HG02798 (cell line): Measurements from ENCODE around the gene GON7.
"Not testable (repeated sequence)": the region's sequence is repeated elsewhere in the genome, so short reads cannot be mapped to it uniquely, and the experiment has no call there.

Experiments used
- ATAC-seq: cut with Tn5 transposase; IDR thresholded peaks from one replicate; pipeline ENCODE4 v1.9.1; 2021; ENCODE audit warnings: mild to moderate bottlenecking; ENCODE audit not compliant: unreplicated experiment, poor library complexity

Gene GON7

DNA sequence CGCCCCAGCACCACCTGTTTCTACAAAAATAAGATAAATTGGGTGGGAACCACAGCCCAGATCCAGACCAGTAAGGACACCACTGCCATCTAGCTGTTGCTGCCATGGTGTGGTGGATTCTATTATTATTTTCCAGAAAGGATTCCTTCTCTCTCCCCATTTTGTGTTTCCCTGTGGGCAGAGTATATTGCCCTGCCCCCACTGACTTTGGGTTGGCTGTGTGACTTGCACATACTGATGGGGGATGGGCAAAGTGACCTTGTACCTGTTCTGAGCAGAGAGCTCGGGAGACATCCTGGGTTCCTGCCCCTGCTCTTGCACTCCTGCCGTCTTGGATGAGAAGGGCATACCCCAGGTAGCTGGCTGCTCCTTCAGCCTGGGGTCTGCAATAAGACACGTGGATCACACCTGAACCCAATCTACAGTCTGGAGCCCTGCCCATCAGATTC, 46.5 kb downstream of the GON7 start:
- ATAC-seq, result no peak

DNA sequence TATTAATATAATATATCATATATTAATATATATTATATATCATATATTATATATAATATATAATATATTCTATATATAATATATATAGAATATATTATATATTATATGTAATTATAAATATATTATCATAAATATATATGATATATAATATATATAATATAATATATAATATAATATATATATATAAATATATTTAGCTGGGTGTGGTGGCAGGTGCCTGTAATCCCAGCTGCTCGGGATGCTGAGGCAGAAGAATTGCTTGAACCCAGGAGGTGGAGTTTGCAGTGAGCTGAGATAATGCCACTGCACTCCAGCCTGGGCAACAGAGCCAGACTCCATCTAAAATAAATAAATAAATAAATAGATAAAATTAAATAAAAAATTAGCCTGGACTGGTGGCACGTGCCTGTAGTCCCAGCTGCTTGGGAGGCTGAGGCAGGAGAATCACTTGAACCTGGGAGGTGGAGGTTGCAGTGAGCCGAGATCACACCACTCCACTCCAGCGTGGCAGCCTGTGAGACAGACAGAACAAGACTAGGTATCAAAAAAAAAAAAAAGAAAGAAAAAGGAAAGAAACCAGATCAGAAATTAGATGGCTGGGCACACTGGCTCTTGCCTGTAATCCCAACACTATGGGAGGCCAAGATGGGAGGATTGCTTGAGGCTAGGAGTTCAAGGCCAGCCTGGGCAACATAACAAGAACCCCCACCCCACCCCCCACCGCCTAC, 47.1 kb downstream of the GON7 start:
- ATAC-seq, result not testable (repeated sequence)

DNA sequence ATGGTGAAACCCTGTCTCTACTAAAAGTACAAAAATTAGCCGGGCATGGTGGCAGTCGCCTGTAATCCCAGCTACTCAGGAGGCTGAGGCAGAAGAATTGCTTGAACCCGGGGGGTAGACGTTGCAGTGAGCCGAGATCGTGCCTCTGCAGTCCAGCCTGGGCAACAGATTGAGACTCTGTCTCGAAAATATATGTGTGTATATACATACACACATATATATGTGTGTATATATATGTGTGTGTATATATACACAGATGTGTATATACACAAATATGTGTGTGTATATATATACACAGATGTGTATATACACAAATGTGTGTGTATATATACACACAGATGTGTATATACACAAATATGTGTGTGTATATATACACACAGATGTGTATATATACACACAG, 48.5 kb downstream of the GON7 start:
- not testable (repeated sequence) for ATAC-seq

DNA sequence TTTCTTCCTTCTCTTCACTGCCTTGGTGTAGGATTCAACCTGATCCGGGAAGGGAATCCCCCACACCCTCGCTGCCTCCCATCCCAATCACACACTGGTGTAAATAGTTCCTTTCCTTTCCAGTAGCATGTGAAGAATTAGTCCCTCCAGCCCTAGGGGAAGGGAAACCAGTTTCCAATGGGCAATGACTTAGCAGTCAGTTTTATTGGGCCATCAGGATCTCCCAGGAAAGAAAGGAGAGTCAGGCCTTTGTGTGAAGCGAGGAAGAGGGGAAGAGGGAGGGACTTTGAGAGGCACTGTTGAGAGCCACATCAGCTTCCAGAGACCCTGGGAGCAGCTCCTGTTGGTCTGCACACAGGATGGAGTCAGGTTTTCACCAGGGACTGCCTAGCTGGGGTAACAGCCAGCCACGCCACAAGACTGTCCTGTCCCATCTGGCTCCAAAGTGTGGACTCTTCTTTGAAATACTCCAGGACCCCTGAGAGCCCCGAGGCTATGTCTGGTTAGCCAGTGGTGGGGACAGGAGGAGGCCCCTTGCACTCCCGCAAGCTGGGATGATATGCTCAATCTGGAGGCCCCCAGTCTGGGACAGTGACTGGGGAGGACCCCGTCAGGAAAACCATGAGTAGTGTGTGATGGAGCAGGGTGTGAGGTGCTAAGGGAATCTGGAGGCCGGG, 50.0 kb downstream of the GON7 start:
- ATAC-seq, result no peak

DNA sequence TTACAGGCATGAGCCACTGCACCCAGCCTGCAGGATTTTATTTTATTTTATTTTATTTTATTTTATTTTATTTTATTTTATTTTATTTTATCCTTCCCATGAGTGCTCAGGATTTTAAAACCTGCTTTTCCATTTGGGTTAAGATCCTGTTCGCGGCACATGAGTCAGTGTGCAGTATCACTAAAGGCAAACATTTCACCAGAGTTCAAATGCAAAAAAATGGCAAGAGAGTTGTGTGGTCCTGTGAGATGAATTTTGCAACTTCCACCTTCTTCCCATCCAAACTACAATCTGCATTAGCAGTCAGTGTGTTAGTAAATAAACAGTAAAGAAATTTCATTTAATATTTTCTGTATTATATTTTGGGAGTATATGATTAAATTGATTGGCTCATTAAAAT, 51.2 kb downstream of the GON7 start:
- ATAC-seq, result no peak

DNA sequence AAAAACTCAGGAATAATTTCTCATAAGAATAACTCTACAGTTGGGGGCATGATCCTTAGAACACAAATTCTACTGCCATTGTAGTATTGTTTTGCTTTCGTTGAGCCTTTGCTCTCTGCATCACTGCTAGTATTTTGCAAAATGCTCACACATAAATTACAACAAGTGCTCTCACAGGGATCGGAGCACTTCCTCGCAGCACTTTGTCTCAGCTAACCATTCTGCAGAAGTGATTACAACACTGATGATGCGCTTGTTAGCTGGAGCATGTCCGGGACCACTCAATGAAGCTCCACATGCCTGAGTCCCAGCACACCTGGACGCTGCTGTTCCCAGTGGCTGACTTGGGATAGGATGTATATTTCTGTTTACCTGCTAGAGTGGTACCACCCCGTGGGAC, 53.7 kb downstream of the GON7 start:
- ATAC-seq, result no peak
